Measurements from ENCODE around the gene SLC25A26. TPM values are rescaled to one million over a fixed set of nuclear protein-coding genes. Genes with fewer than 3 reads are reported as not detected.
A peak's percentile ranks its signal among the peaks of the same experiment; 100 is the strongest.

SLC25A26 gene
- total RNA-seq, 1 donor from 2014 or later: 18.8 TPM

DNA sequence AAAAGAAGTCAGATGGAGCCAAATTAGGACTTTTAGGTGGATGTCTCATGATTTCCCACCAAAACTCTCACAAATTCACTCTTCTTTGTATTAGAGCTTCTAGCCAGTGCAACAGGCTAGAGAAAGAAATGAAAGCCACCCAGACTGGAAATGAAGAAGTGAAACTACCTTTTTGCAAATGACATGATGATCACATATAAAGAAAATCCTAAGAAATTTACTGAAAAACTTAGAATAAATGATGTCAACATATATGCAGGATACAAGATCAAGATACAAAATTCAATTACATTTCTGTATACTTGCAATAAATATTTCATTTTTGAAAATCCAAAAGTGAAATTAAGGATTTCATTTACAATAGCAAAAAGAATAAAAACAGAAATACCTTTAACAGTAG is 169.2 kb downstream of the SLC25A26 start:
- H3K9me3 Mint-ChIP-seq: no peaks in the 10 kb centered on the region
- no peaks in the 10 kb centered on the region for H3K27me3 Mint-ChIP-seq (ENCODE audit: insufficient read depth)
- no peak for DNase-seq (ENCODE audit: low spot score)
- no peak overlapping the region for H3K4me3 Mint-ChIP-seq
- peaks cover 50% of the 10 kb centered on the region for H3K4me1 Mint-ChIP-seq (ENCODE audit: low read depth)
- H3K36me3 Mint-ChIP-seq (ENCODE audit: low read depth): peaks cover 65% of the 10 kb centered on the region
- no peak overlapping the region for H3K27ac Mint-ChIP-seq
- intact Hi-C loops (cut with micrococcal nuclease): loop anchor here (5.0 kb wide), 1 partner anchor 427 kb away; no protein-coding TSS in a partner anchor

DNA sequence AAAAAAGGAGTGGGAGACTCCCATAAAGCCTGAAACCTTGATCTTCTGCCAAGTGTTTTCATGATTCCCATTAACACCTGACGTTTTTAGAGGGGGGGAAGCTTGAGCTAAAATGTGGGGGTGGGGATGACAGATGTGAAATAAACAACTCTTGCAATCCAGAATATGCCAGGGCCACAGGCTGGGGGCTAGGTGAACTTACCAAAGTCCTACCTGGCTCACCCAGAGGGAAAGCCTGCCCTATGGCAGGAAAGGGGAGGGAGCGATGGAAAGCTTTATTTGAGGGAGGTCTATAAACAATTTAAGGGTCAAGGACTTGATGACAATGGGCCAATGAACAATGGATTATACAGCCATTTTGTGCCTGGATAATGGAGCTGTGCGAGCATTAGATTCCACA is 171.7 kb downstream of the SLC25A26 start:
- H3K4me1 Mint-ChIP-seq (ENCODE audit: low read depth): peaks cover 43% of the 10 kb centered on the region
- H3K9me3 Mint-ChIP-seq: no peaks in the 10 kb centered on the region
- H3K4me3 Mint-ChIP-seq: no peak overlapping the region
- H3K36me3 Mint-ChIP-seq (ENCODE audit: low read depth): peaks cover 50% of the 10 kb centered on the region
- no peak for DNase-seq (ENCODE audit: low spot score)
- intact Hi-C loops (cut with micrococcal nuclease): loop anchor here (5.0 kb wide), 1 partner anchor 425 kb away; no protein-coding TSS in a partner anchor
- H3K27ac Mint-ChIP-seq: no peak overlapping the region
- no peaks in the 10 kb centered on the region for H3K27me3 Mint-ChIP-seq (ENCODE audit: insufficient read depth)

GRCh38 chr3:66392966-66393332 is 172.1 kb downstream of the SLC25A26 start:
- peaks cover 43% of the 10 kb centered on the region for H3K4me1 Mint-ChIP-seq (ENCODE audit: low read depth)
- H3K9me3 Mint-ChIP-seq: no peaks in the 10 kb centered on the region
- intact Hi-C loops (cut with micrococcal nuclease): loop anchor here (5.0 kb wide), 1 partner anchor 424 kb away; no protein-coding TSS in a partner anchor
- H3K27me3 Mint-ChIP-seq (ENCODE audit: insufficient read depth): no peaks in the 10 kb centered on the region
- H3K27ac Mint-ChIP-seq: no peak overlapping the region
- peaks cover 53% of the 10 kb centered on the region for H3K36me3 Mint-ChIP-seq (ENCODE audit: low read depth)
- no peak overlapping the region for H3K4me3 Mint-ChIP-seq
- no peak for DNase-seq (ENCODE audit: low spot score)

DNA sequence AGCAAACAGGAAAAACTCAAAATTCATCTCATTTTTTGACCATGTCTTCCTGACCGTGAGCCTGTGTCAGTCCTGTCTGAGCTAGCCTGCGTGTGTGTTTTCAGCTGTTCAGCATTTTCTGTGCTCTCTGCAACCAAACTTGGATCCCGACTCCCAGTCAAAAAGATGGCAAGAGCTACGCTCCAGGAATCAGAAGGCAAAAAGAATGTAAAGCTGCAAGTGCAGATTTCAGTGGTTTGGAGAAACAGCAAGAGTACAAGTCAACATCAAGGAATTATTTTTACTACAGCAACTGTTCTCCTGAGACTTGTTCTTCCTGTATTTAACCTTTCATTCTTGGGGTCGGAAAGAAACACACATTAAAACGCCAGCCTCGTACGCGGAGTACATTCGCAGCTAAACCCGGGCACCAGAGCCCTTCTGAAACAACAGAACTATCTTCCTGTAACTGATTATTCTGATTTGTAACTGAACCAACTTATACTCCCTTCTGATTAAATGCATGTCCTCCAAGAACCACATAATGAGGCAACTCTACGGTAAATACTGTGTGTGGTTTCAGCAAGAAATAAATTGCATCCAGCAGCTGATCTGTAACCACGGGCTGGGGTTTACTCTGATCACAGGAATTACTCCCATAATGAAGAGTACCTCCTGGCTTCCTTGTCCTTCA is 172.7 kb downstream of the SLC25A26 start:
- H3K36me3 Mint-ChIP-seq (ENCODE audit: low read depth): peaks cover 52% of the 10 kb centered on the region

DNA sequence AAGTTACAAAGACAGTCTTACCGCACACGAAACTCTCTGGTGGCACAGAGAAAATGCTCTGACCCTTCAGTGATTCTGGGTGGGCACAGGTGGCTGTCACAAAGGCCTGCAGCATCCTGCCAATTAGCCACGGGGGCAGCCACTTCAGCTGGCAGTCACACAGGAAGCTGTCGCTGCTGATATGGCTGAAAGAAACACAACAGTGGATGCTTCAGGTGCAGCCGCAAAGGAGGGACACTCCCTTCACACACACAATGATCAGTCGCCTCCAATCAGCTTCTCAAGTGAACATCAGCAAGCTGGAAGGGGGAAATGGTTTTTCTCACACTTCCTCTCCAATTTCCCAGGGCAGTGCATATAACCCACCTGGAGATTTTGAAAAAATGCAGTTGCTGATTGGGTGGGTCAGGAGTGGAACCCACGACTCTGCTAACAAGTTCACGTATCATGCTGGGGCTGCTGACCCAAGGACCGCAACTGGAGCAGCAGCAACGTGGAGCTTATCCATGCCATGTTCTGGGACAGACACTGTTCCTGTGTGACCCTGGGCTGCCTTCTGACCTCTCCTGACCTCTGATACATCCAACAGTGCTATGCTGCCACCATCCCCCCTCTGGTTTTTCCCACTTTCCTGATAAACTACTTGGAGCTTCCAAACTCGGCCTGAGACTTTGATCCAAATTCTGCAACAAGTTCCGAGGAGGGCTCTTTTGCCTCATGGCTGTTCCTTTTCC is 173.4 kb downstream of the SLC25A26 start:
- H3K9me3 Mint-ChIP-seq: no peaks in the 10 kb centered on the region
- H3K4me3 Mint-ChIP-seq: peak overlapping the region; percentile 1
- peaks cover 42% of the 10 kb centered on the region for H3K4me1 Mint-ChIP-seq (ENCODE audit: low read depth)
- intact Hi-C loops (cut with micrococcal nuclease): loop anchor here (5.0 kb wide), 1 partner anchor 423 kb away; no protein-coding TSS in a partner anchor
- H3K27me3 Mint-ChIP-seq (ENCODE audit: insufficient read depth): no peaks in the 10 kb centered on the region
- peak overlapping the region; percentile 55 for H3K27ac Mint-ChIP-seq
- H3K36me3 Mint-ChIP-seq (ENCODE audit: low read depth): peaks cover 49% of the 10 kb centered on the region
- peak; percentile 25 for DNase-seq (ENCODE audit: low spot score)

More for the DNA sequence above, 172.7 kb downstream of the SLC25A26 start:
- Mint-ChIP-seq H3K4me1 (ENCODE audit: low read depth) (peaks cover 43% of the 10 kb centered on the region), H3K27ac (peak overlapping the region; percentile 55), H3K4me3 (peak overlapping the region; percentile 1), H3K9me3 (no peaks in the 10 kb centered on the region), H3K27me3 (ENCODE audit: insufficient read depth) (no peaks in the 10 kb centered on the region)
- DNase-seq (ENCODE audit: low spot score): no peak
- intact Hi-C loops (cut with micrococcal nuclease): loop anchor here (5.0 kb wide), 1 partner anchor 424 kb away; no protein-coding TSS in a partner anchor

- DNase-seq (ENCODE audit: low spot score): no peak
- Mint-ChIP-seq H3K4me1 (ENCODE audit: low read depth) (peaks cover 36% of the 10 kb centered on the region), H3K27me3 (ENCODE audit: insufficient read depth) (no peaks in the 10 kb centered on the region), H3K27ac (no peak overlapping the region), H3K36me3 (ENCODE audit: low read depth) (peaks cover 46% of the 10 kb centered on the region), H3K9me3 (no peaks in the 10 kb centered on the region), H3K4me3 (no peak overlapping the region)
- intact Hi-C loops (cut with micrococcal nuclease): loop anchor here (5.0 kb wide), 1 partner anchor 422 kb away; no protein-coding TSS in a partner anchor
Observed at GRCh38 chr3:66394753-66395249, 174.0 kb downstream of the SLC25A26 start.

DNA sequence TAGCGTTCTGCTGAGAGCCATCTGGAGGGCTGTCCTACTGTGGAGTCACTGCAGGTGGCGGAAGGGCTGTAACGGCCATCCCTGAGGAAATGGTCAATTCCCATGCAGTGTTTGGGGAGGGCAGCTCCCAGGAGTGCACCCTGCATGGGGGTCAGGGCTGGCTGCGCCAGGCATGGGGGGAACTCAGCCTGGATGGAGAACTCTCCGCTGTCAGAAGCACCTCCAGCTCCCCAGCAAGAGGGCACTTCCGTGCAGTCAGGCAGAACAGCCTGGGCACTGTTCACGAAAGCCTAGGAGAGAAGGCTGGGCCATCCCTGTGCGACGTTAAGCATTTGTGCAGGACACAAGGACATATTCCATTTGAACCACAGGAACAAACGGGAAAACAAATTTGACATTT is 174.8 kb downstream of the SLC25A26 start:
- Mint-ChIP-seq H3K27ac (no peak overlapping the region), H3K9me3 (no peaks in the 10 kb centered on the region), H3K27me3 (ENCODE audit: insufficient read depth) (no peaks in the 10 kb centered on the region), H3K4me1 (ENCODE audit: low read depth) (peaks cover 27% of the 10 kb centered on the region), H3K36me3 (ENCODE audit: low read depth) (peaks cover 46% of the 10 kb centered on the region), H3K4me3 (no peak overlapping the region)
- intact Hi-C loops (cut with micrococcal nuclease): no loop called here
- no peak for DNase-seq (ENCODE audit: low spot score)

GRCh38 chr3:66396161-66396760 is 175.5 kb downstream of the SLC25A26 start:
- Mint-ChIP-seq H3K27me3 (ENCODE audit: insufficient read depth) (no peaks in the 10 kb centered on the region), H3K9me3 (no peaks in the 10 kb centered on the region), H3K36me3 (ENCODE audit: low read depth) (peaks cover 45% of the 10 kb centered on the region), H3K4me1 (ENCODE audit: low read depth) (peaks cover 27% of the 10 kb centered on the region), H3K4me3 (no peak overlapping the region), H3K27ac (no peak overlapping the region)
- intact Hi-C loops (cut with micrococcal nuclease): no loop called here
- DNase-seq (ENCODE audit: low spot score): no peak

GRCh38 chr3:66396888-66397287 is 176.1 kb downstream of the SLC25A26 start:
- no peak for DNase-seq (ENCODE audit: low spot score)
- Mint-ChIP-seq H3K36me3 (ENCODE audit: low read depth) (peaks cover 45% of the 10 kb centered on the region), H3K27me3 (ENCODE audit: insufficient read depth) (no peaks in the 10 kb centered on the region), H3K4me3 (no peak overlapping the region), H3K27ac (no peak overlapping the region), H3K4me1 (ENCODE audit: low read depth) (peaks cover 27% of the 10 kb centered on the region), H3K9me3 (no peaks in the 10 kb centered on the region)
- intact Hi-C loops (cut with micrococcal nuclease): no loop called here

- H3K27me3 Mint-ChIP-seq (ENCODE audit: insufficient read depth): no peaks in the 10 kb centered on the region
- no peak for DNase-seq (ENCODE audit: low spot score)
- peaks cover 43% of the 10 kb centered on the region for H3K36me3 Mint-ChIP-seq (ENCODE audit: low read depth)
- H3K4me3 Mint-ChIP-seq: no peak overlapping the region
- H3K9me3 Mint-ChIP-seq: no peaks in the 10 kb centered on the region
- intact Hi-C loops (cut with micrococcal nuclease): no loop called here
- H3K4me1 Mint-ChIP-seq (ENCODE audit: low read depth): peaks cover 27% of the 10 kb centered on the region
- no peak overlapping the region for H3K27ac Mint-ChIP-seq
Observed at GRCh38 chr3:66397745-66398144, 176.9 kb downstream of the SLC25A26 start.

- Mint-ChIP-seq H3K27ac (peak overlapping the region; percentile 34), H3K9me3 (no peaks in the 10 kb centered on the region), H3K27me3 (ENCODE audit: insufficient read depth) (no peaks in the 10 kb centered on the region), H3K4me3 (no peak overlapping the region), H3K4me1 (ENCODE audit: low read depth) (peaks cover 20% of the 10 kb centered on the region), H3K36me3 (ENCODE audit: low read depth) (peaks cover 44% of the 10 kb centered on the region)
- DNase-seq (ENCODE audit: low spot score): no peak
- intact Hi-C loops (cut with micrococcal nuclease): no loop called here
Observed at GRCh38 chr3:66398228-66399025, 177.6 kb downstream of the SLC25A26 start.

DNA sequence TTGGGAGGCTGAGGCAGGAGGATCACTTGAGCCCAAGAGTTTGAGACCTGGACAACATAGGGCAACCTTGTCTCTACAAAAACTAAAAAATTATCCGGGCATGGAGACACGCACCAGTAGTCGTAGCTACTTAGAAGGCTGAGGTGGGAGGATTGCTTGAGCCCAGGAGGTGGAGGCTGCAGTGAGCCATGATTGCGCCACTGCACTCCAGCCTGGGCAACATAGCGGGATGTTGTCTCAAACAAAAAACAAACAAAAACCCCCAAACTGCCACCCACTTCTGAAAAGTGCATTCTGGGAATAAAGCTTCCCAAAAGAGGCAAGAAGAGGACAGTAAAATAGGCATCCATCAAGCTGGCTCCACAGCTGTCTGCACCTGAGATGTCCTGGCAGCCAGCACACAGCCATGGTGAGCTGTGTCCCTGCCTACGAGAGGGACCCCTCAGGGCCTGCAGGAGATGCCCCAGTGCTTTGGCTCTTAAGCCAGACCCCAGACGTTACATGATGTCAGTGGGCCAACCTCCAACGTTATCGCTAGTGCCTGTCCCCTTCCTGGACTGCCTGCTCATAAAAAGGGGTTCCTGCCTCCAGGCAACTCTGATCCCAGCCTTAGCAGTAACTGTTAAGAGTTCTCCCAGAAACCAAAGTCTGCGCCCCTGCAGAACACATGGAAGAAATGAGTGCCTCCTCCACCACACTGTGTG is 178.9 kb downstream of the SLC25A26 start:
- Mint-ChIP-seq H3K36me3 (ENCODE audit: low read depth) (peaks cover 44% of the 10 kb centered on the region), H3K27me3 (ENCODE audit: insufficient read depth) (no peaks in the 10 kb centered on the region), H3K27ac (no peak overlapping the region), H3K4me3 (no peak overlapping the region), H3K4me1 (ENCODE audit: low read depth) (peaks cover 11% of the 10 kb centered on the region), H3K9me3 (no peaks in the 10 kb centered on the region)
- intact Hi-C loops (cut with micrococcal nuclease): no loop called here
- no peak for DNase-seq (ENCODE audit: low spot score)
